HG03520 (cell line): Measurements from ENCODE around the gene PLAAT5.
A peak's percentile ranks its signal among the peaks of the same experiment; 100 is the strongest.
"Not testable (repeated sequence)": the region's sequence is repeated elsewhere in the genome, so short reads cannot be mapped to it uniquely, and the experiment has no call there.

ENCODE experiments used
- ATAC-seq: cut with Tn5 transposase; IDR thresholded peaks from one replicate; pipeline ENCODE4 v1.9.1; 2021; ENCODE audit warnings: mild to moderate bottlenecking, moderate library complexity; ENCODE audit not compliant: unreplicated experiment

Gene PLAAT5, protein sequence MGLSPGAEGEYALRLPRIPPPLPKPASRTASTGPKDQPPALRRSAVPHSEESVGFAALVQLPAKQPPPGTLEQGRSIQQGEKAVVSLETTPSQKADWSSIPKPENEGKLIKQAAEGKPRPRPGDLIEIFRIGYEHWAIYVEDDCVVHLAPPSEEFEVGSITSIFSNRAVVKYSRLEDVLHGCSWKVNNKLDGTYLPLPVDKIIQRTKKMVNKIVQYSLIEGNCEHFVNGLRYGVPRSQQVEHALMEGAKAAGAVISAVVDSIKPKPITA

DNA sequence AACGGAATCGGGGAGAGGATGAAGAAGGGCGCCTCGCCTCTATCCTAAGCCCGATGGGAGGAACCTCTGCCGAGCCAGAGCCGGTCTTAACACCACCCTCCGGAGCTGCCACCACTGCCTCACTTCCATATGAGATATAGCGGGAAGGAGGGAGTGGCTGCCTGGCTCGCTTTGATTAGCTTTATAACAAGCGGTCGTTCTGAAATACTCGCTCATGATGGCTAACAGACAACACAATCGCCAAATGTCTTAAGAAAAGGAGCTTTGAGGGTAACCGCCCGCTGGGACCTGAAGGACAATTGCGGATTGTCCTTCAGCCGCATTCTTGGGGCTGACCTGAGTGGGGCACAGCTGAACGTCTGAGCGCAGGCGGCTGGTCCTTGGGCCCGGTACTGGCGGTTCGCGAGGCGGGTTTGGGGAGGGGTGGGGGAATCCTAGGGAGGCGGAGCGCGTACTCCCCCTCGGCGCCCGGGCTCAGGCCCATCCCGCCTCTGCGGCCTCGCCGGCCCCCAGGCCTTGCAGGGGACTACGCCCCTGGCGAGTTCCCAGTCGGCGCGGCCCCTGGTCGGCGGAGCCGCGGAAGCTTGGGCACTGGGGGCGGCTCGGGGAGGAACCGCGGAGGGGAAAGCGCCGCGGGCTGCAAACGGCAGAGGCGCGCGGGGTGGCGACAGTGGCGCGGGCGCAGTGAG, at the start of gene PLAAT5:
PLAAT5 (minus strand) TSS at position 617 of the 689 bp plus-strand sequence; CDS start at position 484, 133 bp downstream.
- ATAC-seq = no peak

DNA sequence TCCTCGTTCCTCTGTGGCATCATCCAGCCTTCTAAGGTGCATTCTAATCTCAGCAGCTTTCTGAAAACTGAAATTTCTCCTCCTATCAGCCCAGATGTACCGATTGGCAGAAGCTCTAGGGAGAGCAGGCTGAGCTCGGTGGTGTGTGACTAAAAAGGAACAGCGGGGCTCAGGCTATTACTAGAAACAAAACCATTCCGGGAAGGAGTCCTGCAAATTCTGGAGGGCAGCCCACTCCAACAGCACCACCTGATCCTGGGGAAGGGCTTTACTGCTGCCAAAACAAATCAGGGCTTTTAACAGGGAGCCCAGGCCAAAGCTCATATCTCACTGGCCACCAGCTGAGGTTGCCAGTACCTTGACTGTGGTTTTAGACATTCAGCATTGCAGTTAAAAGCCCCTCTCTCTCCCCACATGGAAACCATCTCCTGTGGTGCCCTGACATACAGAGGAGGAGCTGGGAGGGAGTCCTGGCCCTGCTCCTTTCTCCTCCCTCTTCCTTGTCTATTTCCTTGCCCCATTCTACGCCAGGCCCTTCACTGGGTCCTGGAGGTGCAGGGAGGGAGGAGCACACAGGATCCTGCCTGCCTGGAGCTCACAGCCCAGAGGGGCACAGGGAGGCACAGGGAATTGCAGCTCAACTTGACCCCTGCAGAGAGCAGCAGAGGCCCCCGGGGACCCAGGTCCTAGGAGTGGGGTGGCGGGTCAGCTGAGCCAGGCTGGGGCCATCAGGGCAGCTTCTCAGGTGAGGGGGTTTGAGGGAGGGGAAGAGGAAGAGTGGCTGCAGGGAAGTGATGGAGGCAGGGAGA, 46.5 kb upstream of the PLAAT5 start:
- ATAC-seq = no peak

DNA sequence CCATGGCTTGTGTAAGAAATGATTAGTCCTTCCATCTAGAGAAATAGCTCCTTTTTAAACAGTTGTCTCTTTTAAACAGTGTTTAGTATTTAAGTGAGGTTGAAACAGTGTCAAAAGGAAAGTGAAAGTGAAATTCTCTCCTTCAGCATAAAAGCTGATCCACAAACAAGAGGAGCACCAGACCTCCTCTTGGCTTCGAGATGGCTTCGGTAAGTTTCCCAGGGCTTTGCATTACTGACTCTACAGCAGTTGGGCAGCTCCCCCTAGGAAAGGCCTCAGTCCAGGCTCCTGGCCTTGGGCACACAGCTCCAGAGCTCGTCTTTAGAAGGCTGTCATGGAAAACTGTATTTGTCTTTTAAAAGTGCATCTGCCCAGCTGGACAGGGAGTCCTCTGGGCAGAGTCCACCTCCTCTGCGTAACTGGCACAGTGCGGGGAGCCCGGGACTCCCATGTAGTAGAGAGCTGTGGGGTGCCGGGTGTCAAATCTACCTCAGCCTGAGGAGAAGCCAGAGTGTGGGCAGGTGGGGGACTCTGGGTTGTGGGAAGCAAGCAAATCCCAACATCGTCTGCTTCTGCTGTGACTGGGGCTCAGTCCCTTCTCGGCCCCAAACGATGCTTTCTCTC, 45.8 kb upstream of the PLAAT5 start, which contains the start of gene PLAAT4:
PLAAT4 (plus strand) TSS at position 140 of the 624 bp plus-strand sequence; CDS start at position 201, 61 bp downstream.
- ATAC-seq = no peak

DNA sequence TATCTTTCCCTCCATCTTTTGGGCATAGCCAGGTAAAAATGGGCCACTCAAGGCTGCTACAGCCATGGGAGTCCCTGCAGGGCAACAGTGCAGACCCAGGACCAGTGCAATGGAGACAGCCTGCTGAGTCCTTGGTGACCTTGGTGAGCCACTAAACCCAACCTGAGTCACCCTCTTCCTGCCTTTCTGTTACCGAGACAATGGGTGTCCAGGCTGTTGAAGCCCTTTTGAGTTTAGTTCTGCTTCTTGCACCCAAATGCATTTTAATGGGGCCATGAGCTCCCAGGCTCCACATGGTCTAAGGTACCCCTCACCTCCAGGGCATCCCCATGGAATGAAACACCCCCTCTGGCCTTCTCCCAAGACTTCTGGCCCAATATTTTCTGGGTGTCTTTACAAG, 44.8 kb upstream of the PLAAT5 start:
- no peak for ATAC-seq

DNA sequence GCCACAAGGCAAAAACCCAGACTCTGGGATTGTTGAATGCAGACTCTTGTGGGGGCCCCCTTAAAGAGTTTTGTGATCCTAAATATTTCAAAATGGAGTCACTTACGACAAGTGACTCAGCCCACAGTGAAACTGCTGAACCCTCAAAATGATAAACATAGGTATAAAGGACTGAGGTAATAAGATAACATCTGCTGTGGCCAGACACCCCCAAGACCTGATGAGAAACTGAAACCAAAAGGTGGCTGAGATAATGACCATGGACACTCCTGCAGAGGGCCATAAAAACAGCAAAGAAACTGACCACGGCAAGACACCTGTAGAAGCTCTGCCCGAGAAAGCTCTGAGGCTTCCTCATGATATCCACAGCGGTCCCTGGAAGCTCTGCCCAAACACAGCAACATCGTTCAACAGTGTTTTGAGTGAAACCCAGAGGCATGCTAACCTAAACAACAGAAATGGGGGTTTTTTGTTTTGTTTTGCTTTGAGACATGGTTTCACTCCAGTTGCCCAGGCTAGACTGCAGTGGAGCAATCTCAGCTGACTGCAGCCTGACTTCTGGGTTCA, 44.0 kb upstream of the PLAAT5 start:
- peak; percentile 48 for ATAC-seq

DNA sequence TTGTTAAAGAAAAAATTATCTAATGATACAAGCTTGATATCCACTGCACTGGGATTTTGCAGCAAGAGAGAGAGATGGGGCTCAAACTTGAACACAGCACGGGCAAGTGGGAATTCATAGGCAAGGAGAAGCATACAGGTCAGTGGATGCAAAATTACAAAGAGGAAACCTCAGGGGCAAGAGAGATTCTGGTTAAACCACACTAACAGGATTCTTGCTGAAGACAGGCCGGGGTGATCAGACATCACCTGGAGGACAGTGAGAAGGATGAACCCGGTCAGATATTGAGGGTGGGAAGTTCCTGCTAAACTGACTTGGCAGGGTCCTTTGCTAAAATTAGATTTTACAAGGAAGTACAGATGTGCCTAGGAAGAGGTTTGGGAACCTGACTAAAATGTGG, 43.1 kb upstream of the PLAAT5 start:
- no peak for ATAC-seq

DNA sequence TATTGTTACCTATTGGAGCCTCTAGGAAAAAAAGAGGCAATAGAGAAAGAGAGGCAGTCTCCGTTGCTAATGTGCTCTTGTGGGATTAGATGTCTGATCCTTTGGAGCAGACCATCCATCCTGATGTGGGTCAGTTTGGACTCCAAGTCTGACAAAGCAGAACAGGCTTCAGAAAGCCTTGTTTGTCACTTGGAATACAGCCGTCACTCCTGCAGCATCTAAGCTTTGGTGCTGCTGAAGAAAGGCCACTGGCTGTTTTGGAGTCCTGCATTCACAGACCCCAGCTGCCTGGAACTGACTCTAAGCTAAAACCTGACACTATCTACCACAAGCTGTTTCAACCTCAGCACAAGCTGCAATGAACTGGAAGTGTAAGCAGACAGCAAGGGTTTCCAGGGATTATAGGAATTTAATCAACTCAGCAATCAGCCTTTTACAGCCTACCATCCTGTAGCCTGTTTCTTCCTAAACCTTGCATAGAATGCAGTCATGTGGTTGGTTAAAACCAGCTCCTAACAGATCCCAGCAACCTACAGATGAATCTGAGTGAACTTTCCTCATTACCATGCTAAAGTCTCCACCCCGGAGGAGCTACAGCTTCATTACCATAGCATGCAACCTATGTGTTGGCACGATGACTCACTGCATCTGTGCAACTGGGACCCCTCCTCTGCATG, 42.0 kb upstream of the PLAAT5 start:
- ATAC-seq = no peak

DNA sequence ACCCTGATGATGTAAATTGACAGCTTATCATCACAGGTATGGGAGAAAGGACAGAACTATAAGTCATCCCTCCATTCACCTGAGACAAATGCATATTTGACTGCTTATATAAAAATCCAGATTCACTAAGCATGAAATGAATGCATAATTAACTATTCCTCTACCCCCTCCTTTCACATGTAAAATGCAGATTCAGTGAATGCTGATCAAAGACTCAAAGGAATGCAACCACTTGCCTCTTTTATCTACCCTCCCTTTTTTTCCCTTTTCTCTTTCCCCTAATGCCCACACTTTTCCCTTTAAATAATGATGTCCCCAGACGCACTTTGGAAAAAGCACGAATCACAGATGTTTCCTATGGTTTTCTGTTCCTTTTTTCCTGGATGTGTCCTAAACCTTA, 41.1 kb upstream of the PLAAT5 start:
- no peak for ATAC-seq

DNA sequence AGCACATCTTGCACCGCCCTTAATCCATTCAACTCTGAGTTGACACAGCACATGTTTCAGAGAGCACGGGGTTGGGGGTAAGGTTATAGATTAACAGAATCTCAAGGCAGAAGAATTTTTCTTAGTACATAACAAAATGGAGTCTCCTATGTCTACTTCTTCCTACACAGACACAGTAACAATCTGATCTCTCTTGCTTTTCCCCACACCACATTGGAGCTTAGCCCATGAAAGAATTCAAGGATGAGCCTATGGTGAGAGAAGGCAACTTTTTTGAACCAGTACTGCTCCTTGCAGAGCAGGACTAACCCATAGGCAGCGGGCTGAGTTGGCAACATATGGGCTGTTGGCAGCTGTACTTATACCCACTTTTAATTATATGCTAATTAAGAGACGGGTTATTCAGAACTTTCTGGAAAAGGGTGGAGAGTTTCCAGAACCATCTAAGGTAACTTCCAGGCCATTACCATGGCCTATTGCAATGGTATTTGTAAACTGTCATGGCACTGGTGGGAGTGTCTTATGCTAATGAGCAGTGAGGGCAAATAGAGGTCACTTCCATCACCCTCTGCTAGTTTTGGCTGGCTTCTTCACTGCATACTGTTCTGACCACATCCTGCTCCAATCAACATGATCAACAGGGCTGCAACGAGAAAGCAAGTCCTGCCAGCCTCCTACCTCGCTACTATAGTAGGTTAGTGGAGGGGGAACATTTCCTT, 40.3 kb upstream of the PLAAT5 start:
- peak; percentile 73 for ATAC-seq

DNA sequence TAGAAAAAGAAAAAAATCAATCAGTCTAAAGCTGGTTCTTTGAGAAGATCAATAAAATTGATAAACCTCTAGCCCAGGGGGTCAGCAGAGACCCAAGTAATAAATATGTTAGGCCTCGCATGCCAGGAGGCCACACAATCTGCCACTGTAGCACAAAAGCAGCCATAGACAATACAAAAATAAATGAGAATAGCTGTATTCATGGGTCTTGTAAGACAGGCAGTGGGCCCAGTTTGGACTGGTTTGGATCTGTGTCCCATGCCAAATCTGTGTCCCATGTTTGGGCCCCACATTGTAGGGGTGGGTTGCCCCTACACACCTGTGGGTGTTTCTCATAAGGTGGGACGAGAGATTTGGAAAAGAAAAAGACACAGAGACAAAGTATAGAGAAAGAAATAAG, 39.1 kb upstream of the PLAAT5 start:
- ATAC-seq = no peak

DNA sequence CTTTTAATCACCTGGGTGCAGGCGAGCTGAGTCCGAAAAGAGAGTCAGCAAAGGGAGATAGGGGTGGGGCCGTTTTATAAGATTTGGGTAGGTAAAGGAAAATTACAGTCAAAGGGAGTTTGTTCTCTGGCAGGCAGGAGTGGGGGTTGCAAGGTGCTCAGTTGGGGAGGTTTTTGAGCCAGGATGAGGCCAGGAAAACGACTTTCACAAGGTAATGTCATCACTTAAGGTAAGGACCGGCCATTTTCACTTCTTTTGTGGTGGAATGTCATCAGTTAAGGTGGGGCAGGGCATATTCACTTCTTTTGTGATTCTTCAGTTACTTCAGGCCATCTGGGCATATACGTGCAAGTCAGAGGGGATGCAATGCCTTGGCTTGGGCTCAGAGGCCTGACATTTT, 38.4 kb upstream of the PLAAT5 start:
- ATAC-seq = not testable (repeated sequence)

DNA sequence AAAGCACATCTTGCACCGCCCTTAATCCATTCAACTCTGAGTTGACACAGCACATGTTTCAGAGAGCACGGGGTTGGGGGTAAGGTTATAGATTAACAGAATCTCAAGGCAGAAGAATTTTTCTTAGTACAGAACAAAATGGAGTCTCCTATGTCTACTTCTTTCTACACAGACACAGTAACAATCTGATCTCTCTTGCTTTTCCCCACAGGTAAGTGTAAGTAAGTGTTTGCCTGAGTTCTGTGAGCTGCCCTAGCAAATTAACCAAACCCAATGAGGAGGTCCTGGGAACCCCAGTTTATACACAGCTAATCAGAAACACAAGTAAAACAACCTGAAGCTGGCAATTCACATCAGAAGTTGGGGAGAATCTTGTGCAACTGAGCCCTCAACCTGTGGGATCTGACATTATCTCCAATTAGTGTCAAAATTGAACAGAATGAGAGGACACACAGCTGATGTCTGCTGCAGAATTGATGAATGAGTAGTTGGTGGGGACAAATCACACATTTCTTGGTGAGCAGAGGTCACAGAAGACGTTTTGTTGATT, 37.8 kb upstream of the PLAAT5 start:
- ATAC-seq = not testable (repeated sequence)

DNA sequence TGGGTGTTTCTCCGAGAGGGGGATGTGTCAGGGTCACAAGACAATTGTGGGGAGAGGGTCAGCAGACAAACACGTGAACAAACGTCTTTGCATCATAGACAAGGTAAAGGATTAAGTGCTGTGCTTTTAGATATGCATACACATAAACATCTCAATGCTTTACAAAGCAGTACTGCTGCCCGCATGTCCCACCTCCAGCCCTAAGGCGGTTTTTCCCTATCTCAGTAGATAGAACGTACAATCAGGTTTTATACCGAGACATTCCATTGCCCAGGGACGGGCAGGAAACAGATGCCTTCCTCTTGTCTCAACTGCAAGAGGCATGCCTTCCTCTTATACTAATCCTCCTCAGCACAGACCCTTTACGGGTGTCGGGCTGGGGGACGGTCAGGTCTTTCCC, 37.2 kb upstream of the PLAAT5 start:
- not testable (repeated sequence) for ATAC-seq

DNA sequence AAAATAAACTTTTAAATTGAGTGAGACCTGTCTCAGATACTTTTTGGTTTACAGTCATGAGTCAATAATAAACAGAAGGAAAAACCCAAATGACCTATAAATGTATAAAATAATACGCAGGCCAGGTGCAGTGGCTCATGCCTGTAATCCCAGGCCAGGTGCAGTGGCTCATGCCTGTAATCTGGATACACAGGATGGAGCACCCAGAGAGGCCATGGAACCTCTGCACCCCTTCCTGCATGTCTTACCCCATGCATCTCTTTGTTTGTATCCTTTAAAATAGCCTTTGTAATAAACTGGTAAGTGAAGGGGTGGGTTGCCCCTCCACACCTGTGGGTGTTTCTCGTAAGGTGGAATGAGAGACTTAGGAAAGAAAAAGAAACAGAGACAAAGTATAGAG, 36.7 kb upstream of the PLAAT5 start:
- no peak for ATAC-seq

DNA sequence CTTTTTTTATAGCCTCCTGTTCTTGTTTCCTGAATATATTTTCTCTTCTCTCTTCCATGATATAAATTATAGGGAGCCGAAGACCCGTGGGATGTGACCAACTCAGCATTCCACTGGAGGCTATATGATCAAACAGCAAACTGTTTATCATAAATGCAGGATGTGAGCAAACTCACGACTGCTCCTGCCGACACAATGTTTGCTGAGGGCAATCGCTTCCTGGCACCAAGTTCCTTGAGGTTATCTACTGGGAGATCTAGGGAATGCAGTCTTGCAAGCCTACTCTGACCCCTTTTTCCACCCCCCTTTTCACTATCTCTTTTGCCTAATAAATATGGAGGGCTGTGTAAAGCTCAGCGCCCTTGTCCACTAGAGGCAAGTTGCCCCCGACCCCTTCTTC, 32.2 kb upstream of the PLAAT5 start:
- ATAC-seq = no peak

DNA sequence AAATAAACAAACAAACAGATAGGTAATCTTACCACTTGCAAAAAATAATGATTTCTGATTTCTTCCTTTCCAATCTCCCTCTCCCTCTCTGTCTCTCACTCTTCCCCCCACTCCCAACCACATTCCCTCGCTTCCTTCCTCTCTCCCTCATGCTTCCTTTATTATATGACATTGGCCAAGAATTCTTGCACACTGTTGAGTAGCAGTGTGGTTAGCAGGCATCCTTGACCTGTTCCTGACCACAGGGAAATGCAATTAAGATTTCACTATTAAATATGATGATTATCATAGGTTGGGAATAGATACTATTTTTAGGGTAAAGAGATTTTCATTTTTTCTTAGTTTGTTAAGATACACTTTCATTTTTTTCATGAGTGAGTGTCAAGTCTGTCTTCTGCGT, 30.9 kb upstream of the PLAAT5 start:
- ATAC-seq = no peak

DNA sequence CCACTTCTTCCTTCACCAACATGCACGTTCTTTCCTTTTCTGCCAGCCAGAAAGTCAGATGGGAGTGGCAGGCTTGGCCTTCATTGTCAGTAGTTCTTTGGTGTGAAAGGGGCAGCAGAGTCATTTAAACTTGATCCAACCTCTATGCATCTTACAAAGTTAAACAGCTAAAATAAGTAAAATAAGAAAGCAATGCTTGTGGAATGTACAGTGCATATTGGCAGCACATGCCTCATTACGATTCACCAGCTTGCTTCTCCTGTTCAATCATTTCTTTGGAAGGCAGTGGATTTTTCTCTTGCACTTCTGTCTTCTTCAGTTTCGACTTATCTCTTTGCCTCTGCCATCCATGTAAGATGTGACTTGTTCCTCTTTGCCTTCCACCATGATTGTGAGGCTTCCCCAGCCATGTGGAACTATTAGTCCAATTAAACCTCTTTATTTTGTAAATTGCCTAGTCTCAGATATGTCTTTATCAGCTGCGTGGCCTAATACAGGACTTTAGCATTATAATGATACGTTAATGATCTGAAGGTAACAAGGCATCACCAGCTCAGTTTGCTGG, 29.7 kb upstream of the PLAAT5 start:
- no peak for ATAC-seq

DNA sequence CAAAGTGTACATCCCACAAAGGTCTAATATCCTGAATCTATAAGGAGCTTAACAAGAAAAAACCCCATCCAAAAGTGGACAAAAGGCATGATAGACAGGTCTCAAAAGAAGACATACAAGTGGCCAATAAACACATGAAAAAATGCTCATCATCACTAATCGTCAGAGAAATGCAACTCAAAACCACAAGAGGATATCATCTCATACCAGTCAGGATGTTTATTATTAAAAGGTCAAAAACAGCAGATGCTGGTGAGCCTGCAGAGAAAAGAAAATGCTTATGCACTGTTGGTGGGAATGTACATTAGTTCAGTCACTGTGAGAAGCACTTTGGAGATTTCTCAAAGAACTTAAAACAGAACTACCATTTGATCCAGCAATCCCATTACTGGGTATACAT, 27.6 kb upstream of the PLAAT5 start:
- no peak for ATAC-seq

DNA sequence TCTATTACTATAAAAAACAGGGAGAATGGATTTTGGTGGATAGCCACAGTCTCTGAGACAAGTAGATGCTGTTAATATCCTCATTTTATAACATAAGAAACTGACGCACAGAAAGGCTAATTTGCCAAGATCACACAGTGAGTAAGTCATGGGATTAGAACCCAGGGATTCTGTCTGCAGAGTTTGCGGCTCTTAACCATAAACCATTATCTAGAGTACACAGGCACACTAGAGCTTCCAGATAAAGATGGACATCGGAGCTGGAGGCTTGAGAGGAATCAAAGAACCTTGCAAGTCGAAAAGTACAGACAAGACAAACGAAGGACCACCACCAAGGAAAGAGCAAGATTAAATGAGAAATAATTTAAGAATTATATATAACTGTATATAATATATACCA, 26.2 kb upstream of the PLAAT5 start:
- no peak for ATAC-seq
